Transverse colon (tissue), 4 donors: ENCODE measurements around the gene IP6K2. TPM values are rescaled to one million over a fixed set of nuclear protein-coding genes. Genes with fewer than 3 reads are reported as not detected.
A peak's percentile ranks its signal among the peaks of the same experiment; 100 is the strongest.

Experiments used
- DNase-seq: peaks from one replicate; pipeline ENCODE4 v3.0.0-alpha.2; 2019
- H3K27ac ChIP-seq, 4 donors: fragments of 200-600 bp; sonication (generic); 2 replicates each; pipeline ENCODE4 v1.5.1; 2016 to 2018; ENCODE audit warnings: inconsistent platforms in 4 of 4
- H3K27me3 ChIP-seq: fragments of 200-600 bp; sonication (generic); 2 replicates; pipeline ENCODE4 v1.5.1; 2017; ENCODE audit warnings: inconsistent platforms
- H3K36me3 ChIP-seq, 4 donors: fragments of 200-600 bp; sonication (generic); 2 replicates each; pipeline ENCODE4 v1.5.1; 2017 to 2019; ENCODE audit warnings: inconsistent platforms in 4 of 4
- H3K4me1 ChIP-seq, 4 donors: fragments of 200-600 bp; sonication (generic); 2 replicates each; pipeline ENCODE4 v1.5.1; 2017 to 2020; ENCODE audit warnings: inconsistent platforms in 4 of 4
- H3K4me3 ChIP-seq, 4 donors: fragments of 200-600 bp; sonication (generic); 1 replicate in 1 of 4; 2 replicates in 3 of 4; pipeline versions ENCODE4 v1.5.1 to v1.6.1; 2017 to 2019; ENCODE audit warnings: inconsistent platforms in 4 of 4
- H3K9me3 ChIP-seq, 2 donors: fragments of 200-600 bp; sonication (generic); 2 replicates each; pipeline ENCODE4 v1.5.1; 2017 to 2019; ENCODE audit warnings: inconsistent platforms in 2 of 2
- EP300 ChIP-seq: sonication (generic); formaldehyde crosslinking; IDR thresholded peaks from one replicate; pipeline ENCODE4 v1.6.1; 2017; ENCODE audit warnings: antibody characterized with exemption, low read depth
- POLR2A ChIP-seq: fragments of 450-650 bp; IDR thresholded peaks from one replicate; pipeline ENCODE4 v1.6.1; 2016; ENCODE audit warnings: antibody characterized with exemption, mild to moderate bottlenecking, moderate library complexity
- POLR2AphosphoS5 ChIP-seq, 3 donors: sonication (generic); formaldehyde crosslinking; IDR thresholded peaks; one replicate each; pipeline ENCODE4 v1.6.1; 2016; ENCODE audit warnings: antibody characterized with exemption in 3 of 3
- WGBS, 2 donors: methylation state at CpG; one replicate each; pipeline ENCODE4 v1.1.5; 2018; ENCODE audit warnings: low coverage in 1 of 2; 5-methylcytosine and 5-hydroxymethylcytosine counted together
- in situ Hi-C, 4 donors: fragments of 200-750 bp; cut with MboI; loops; one replicate each; pipeline versions ENCODE4 v1.15.0 to v1.15.1; 2017; ENCODE audit warnings: low sequenced_read_pairs in 3 of 4, low pct_ligation_motif_present in 1 of 4, low pct_unique_long_range_greater_than_20kb in 1 of 4
- intact Hi-C: fragments of 100-400 bp; cut with DNase I; formaldehyde crosslinking; loops from one replicate; pipeline ENCODE4 v1.15.1; 2023; ENCODE audit warnings: low total_unique reads
- total RNA-seq, 4 donors: library from RNA; depleted of rRNA; stranded (reverse); fragments of >200 nt; gene quantifications; one replicate each; pipeline ENCODE4 v1.1.0, GENCODE V29; 2016
- TF ChIP-seq, protein P1 (sequence below), 5 experiments: fragments of 200-600 bp in 3 of 5; fragments of 450-650 bp in 2 of 5; sonication (generic) in 3 of 5; IDR thresholded peaks; 1 replicate in 2 of 5; 2 replicates in 3 of 5; pipeline ENCODE4 v1.5.1; 2016 to 2017; ENCODE audit warnings: antibody characterized with exemption in 5 of 5, inconsistent platforms in 3 of 5, mild to moderate bottlenecking in 2 of 5, moderate library complexity in 1 of 5

Gene IP6K2
- total RNA-seq, 4 donors from 2014 or later = 169 to 255 (median 225) TPM

DNA sequence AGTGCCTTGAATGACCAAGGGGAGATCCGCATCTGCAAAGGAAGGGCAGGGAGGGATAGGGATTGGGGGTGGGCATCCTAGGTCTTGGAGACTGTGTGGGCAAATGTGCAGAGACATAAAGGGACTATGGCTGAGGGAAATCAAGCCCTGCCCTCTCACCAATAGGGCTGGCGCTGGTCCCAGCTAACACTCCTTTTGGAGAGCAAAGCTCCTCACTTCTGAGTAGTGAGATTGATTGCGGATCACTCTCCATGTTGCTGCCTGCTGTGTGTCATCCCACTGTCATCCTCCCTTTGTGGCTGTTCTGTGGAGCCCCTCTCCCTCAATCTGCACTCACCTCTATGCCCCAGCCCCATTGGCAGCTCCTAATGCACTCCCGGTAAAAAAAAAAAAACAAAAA is 52.1 kb downstream of the IP6K2 start:
- Histone ChIP-seq H3K9me3 (no peaks in the 10 kb centered on the region), H3K36me3 (no peaks in the 10 kb centered on the region), H3K4me1 (peaks cover 6 to 26% (median 18%) of the 10 kb centered on the region in 4 donors), H3K4me3 (no peak overlapping the region), H3K27ac (peak overlapping the region in 1 of 4 donors; percentile 75), H3K27me3 (peaks cover 28% of the 10 kb centered on the region)
- intact Hi-C loops (no loop called here), in situ Hi-C loops (no loop called here)
- 90% methylated on average over 2 to 4 of the region's 4 CpGs for WGBS, 2 donors
- no peak for DNase-seq
- no peak for TF ChIP-seq EP300
- TF ChIP-seq POLR2AphosphoS5 (IDR thresholded peaks at IDR 0.05) = no peak
- TF ChIP-seq, protein P1, sequence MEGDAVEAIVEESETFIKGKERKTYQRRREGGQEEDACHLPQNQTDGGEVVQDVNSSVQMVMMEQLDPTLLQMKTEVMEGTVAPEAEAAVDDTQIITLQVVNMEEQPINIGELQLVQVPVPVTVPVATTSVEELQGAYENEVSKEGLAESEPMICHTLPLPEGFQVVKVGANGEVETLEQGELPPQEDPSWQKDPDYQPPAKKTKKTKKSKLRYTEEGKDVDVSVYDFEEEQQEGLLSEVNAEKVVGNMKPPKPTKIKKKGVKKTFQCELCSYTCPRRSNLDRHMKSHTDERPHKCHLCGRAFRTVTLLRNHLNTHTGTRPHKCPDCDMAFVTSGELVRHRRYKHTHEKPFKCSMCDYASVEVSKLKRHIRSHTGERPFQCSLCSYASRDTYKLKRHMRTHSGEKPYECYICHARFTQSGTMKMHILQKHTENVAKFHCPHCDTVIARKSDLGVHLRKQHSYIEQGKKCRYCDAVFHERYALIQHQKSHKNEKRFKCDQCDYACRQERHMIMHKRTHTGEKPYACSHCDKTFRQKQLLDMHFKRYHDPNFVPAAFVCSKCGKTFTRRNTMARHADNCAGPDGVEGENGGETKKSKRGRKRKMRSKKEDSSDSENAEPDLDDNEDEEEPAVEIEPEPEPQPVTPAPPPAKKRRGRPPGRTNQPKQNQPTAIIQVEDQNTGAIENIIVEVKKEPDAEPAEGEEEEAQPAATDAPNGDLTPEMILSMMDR (IDR thresholded peaks at IDR 0.05) = no peak
- no peak for TF ChIP-seq POLR2A

DNA sequence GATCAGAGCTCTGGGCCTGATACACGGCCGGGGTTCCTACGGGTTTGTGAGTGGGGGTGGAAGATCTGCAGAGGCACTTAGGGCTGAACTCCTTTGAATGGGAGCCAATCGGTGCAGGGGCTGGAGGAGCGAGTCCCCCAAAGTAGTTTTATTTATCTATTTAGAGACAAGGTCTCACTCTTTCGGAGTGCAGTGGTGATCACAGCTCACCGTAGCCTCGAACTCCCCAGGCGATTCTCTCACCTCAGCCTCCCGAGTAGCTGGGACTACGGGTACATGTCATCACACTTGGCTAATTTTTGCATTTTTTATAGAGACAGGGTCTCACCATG is 52.7 kb downstream of the IP6K2 start:
- peaks cover 6 to 26% (median 18%) of the 10 kb centered on the region in 4 donors for H3K4me1 ChIP-seq
- in situ Hi-C loops = no loop called here
- H3K36me3 ChIP-seq = no peaks in the 10 kb centered on the region
- no peak for DNase-seq
- WGBS, 2 donors = 63 to 78% methylated on average over 6 to 11 of the region's 11 CpGs
- H3K27me3 ChIP-seq = peaks cover 28% of the 10 kb centered on the region
- no peaks in the 10 kb centered on the region for H3K9me3 ChIP-seq
- peak overlapping the region in 1 of 4 donors; percentile 42 for H3K4me3 ChIP-seq
- no peak for TF ChIP-seq EP300
- TF ChIP-seq, protein P1 (IDR thresholded peaks at IDR 0.05) = peak in 1 of 5 experiments; percentile 9
- H3K27ac ChIP-seq = peak overlapping the region; percentile 20 to 82 (median 77)
- intact Hi-C loops = no loop called here

DNA sequence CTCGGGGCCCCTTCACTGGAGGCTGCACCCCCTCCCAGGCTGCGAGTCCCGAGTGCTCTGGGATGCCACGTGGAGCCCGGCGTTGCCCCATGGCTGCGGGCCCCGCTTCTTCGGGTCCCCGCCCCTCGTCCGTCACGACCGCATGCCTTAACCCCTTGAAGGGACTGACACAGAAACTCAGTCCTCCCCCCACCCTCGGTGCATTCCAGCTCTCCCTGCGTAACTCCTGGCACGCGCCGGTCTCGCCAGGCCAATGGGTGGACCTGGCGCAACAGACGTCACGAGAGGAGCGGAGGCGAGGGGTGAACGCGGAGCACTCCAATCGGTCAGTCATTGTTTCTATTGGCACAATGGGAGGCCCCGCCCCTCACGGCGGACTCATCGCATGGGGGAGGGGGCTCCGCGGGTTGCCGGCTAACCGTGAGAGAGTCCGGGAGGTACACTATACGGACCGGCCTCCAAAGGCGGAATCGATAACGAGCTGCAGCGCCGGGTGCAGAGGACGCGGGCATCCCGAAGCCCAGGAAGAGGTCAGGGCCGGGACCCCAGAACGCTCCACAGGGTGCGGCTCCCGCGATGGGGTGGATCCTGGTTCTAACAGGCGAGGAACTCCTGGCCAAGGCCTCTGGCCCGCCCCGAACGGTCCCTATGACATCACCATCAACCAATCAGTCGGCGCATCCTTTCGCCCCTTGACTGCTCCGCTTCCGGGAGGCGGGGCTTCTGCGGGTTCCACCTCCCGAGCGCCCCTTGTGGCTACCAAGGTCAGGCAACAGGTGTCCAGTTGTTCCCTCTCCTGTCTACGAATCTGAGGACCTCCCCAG is 53.3 kb downstream of the IP6K2 start:
- Histone ChIP-seq H3K27me3 (peaks cover 28% of the 10 kb centered on the region), H3K9me3 (no peaks in the 10 kb centered on the region), H3K36me3 (no peaks in the 10 kb centered on the region), H3K4me1 (peaks cover 6 to 26% (median 18%) of the 10 kb centered on the region in 4 donors), H3K4me3 (peak overlapping the region; percentile 8 to 52 (median 37)), H3K27ac (peak overlapping the region; percentile 69 to 82 (median 77))
- intact Hi-C loops (no loop called here), in situ Hi-C loops (no loop called here)
- DNase-seq = peak; percentile 97
- TF ChIP-seq POLR2A = peak; percentile 64
- TF ChIP-seq, protein P1 (IDR thresholded peaks at IDR 0.05) = peak; percentile 54 to 82 (median 70)
- TF ChIP-seq EP300 = no peak
- peak; percentile 6 to 75 (median 59) for TF ChIP-seq POLR2AphosphoS5 (IDR thresholded peaks at IDR 0.05)
- WGBS, 2 donors = 1% methylated on average over 52 of the region's 66 CpGs; no CpG with 5 or more reads in 1 of the 2 donors

DNA sequence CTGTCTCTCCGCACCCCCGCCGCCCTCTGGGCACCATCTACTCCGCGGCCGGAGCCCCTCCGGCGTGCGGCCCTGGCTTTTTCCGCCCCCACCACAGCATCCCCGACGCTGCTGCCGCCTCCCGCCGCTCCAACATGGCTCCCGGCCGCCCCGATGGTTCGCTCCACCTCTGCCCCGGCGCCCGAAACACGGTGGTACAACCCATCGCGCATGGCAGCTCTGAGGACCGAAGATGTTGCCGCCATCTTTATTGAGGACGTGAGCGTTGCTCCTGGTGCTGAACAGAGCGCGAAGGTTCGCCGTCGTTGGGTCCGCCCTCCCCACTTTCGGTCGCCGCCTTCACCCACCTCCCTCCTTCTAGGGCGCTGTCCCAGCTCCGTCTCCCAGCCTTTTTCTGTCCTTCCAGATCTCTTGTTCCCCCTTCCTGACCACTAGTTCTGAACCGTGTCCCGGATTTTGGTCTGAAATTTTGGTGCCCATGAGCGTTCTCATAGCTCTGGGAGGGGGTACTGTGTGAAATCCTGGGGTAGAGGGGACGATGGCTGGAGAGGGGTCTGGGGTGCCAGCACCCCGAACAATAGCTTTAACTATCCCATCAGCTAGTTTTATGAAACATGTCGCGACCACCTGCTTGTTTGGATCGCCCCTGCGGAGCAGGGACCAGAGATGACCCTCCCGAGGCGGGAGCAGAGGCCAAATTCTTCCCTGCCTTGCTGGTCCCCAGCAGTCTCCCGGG is 54.1 kb downstream of the IP6K2 start, which contains the start of gene CELSR3:
TSS of gene CELSR3 (minus strand) at position 134 of the 736 bp plus-strand sequence. CDS start 252 bp downstream, outside the sequence.
- H3K4me3 ChIP-seq = peak within 1 kb of the TSS; percentile 8 to 52 (median 37)
- no peaks in the 10 kb centered on the region for H3K36me3 ChIP-seq
- intact Hi-C loops (no loop called here), in situ Hi-C loops (no loop called here)
- H3K4me1 ChIP-seq = peaks cover 6 to 26% (median 18%) of the 10 kb centered on the region in 4 donors
- TF ChIP-seq, protein P1 (IDR thresholded peaks at IDR 0.05) = no peak
- TF ChIP-seq EP300 (no peak), POLR2AphosphoS5 (IDR thresholded peaks at IDR 0.05) (peak; percentile 6 to 43 (median 35)), POLR2A (peak; percentile 24)
- peaks cover 28% of the 10 kb centered on the region for H3K27me3 ChIP-seq
- H3K27ac ChIP-seq = peak within 1 kb of the TSS; percentile 69 to 82 (median 77)
- WGBS, 2 donors = 2 to 4% methylated on average over 7 to 45 of the region's 52 CpGs
- H3K9me3 ChIP-seq = no peaks in the 10 kb centered on the region
- DNase-seq = peak; percentile 77
